ENCODE measurements around the gene DENND2A. TPM values are rescaled to one million over a fixed set of nuclear protein-coding genes. Genes with fewer than 3 reads are reported as not detected.
"Not testable (repeated sequence)": the region's sequence is repeated elsewhere in the genome, so short reads cannot be mapped to it uniquely, and the experiment has no call there.

Gene DENND2A
- total RNA-seq, 4 donors from 2014 or later = 2.0 to 10.9 (median 5.1) TPM

DNA sequence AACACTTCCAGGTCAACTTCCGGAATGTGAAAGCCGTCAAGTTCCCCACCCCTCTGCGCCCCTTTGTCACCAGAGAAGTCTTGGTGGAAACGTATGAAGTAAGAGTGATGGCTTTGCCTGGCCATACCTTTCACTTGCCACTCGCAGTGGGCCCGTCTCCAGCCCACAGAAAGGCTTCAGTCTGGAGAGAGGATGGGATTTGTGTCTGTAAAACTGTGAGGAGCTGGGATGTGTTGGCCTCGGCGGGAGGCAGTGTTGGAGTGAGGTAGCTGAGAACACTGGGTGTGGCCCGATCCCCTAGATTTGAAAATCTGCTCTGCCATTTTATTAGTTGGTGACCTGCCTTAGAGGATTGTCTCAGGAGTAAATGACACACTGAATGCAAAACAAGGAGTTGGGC lies 38.6 kb upstream of the DENND2A start:
- Histone ChIP-seq H3K4me3 (replicated peaks in 1 of 3) (no peak overlapping the region), H3K27me3 (no peaks in the 10 kb centered on the region), H3K27ac (no peak overlapping the region), H3K36me3 (peaks cover 6 to 11% of the 10 kb centered on the region in 2 donors), H3K9me3 (no peaks in the 10 kb centered on the region), H3K4me1 (peaks cover 16 to 17% of the 10 kb centered on the region in 2 donors)
- no peak for TF ChIP-seq POLR2A (IDR thresholded peaks at IDR 0.05)
- TF ChIP-seq, protein P1, sequence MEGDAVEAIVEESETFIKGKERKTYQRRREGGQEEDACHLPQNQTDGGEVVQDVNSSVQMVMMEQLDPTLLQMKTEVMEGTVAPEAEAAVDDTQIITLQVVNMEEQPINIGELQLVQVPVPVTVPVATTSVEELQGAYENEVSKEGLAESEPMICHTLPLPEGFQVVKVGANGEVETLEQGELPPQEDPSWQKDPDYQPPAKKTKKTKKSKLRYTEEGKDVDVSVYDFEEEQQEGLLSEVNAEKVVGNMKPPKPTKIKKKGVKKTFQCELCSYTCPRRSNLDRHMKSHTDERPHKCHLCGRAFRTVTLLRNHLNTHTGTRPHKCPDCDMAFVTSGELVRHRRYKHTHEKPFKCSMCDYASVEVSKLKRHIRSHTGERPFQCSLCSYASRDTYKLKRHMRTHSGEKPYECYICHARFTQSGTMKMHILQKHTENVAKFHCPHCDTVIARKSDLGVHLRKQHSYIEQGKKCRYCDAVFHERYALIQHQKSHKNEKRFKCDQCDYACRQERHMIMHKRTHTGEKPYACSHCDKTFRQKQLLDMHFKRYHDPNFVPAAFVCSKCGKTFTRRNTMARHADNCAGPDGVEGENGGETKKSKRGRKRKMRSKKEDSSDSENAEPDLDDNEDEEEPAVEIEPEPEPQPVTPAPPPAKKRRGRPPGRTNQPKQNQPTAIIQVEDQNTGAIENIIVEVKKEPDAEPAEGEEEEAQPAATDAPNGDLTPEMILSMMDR (IDR thresholded peaks at IDR 0.05) = no peak
- WGBS, 2 donors = 92 to 94% methylated on average over 9 of the region's 9 CpGs
- intact Hi-C loops (cut with DNase I) = loop anchor here (10.0 kb wide), 1 partner anchor 336 kb away; the partner anchor contains the start of gene MRPS33
- DNase-seq = no peak

DNA sequence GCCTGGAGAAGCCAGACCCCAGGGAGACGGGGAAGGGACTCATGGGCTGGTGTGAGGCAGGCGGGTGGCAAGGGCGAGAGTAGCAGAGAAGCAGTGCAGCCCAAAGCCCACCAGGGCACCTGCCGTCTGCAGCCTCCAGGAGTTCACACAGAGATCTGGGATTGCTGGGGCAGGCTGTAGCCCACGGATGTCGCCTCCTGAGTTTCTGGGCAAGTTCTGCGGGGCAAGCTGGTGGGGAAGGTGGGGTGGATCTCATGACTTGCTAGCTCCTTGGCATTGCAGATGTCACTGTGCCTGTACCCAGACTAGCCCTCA lies 38.2 kb upstream of the DENND2A start:
- Histone ChIP-seq H3K36me3 (peaks cover 6 to 11% of the 10 kb centered on the region in 2 donors), H3K27ac (no peak overlapping the region), H3K4me1 (peaks cover 21% of the 10 kb centered on the region in 2 donors), H3K27me3 (no peaks in the 10 kb centered on the region), H3K4me3 (replicated peaks in 1 of 3) (no peak overlapping the region), H3K9me3 (no peaks in the 10 kb centered on the region)
- intact Hi-C loops (cut with DNase I) = loop anchor here (10.0 kb wide), 1 partner anchor 336 kb away; the partner anchor contains the start of gene MRPS33
- TF ChIP-seq, protein P1 (IDR thresholded peaks at IDR 0.05) = no peak
- no peak for TF ChIP-seq POLR2A (IDR thresholded peaks at IDR 0.05)
- WGBS, 2 donors = 97% methylated on average over 6 to 7 of the region's 7 CpGs
- no peak for DNase-seq

DNA sequence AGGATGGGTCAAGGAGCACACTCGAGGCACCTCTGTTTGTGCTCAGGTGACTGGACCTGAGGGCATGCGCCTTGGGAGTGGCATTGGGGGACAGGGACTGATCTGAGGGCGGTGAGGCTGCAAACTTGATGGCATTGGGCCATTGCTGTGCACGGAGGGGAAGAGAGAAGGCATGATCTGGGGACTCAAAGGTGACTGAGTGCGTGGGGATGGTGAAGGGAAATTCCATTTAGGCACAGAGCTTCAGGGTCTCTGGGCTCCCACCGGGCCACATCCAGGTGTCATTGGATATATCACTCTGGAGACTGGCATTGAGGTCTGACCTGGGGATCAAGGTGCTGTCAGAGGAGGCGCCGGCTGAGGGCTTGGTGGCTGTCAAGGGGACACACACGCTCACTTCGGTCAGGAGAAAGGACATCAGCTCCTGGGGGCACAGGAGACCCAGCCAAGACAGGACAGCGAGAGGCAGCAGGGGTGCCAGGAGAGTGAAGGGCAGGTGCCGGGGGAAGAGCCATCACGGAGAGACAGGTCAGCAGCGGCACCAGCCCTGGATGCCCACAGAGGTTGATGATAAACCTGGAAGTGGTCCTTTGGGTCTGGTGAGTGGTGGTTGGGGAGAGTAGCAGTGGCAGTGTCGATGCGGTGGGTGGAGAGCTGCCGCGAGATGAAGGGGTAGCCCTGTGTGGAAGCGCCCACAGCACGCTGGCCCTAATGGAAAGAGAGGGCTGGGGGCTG lies 37.6 kb upstream of the DENND2A start:
- H3K36me3 ChIP-seq = peaks cover 6 to 11% of the 10 kb centered on the region in 2 donors
- no peak for TF ChIP-seq POLR2A (IDR thresholded peaks at IDR 0.05)
- H3K9me3 ChIP-seq = no peaks in the 10 kb centered on the region
- H3K27me3 ChIP-seq = no peaks in the 10 kb centered on the region
- H3K27ac ChIP-seq = no peak overlapping the region
- 94 to 95% methylated on average over 20 of the region's 20 CpGs for WGBS, 2 donors
- intact Hi-C loops (cut with DNase I) = loop anchor here (10.0 kb wide), 1 partner anchor 337 kb away; the partner anchor contains the start of gene MRPS33
- H3K4me1 ChIP-seq = peaks cover 23 to 24% of the 10 kb centered on the region in 2 donors
- DNase-seq = no peak
- no peak overlapping the region for H3K4me3 ChIP-seq (replicated peaks in 1 of 3)

DNA sequence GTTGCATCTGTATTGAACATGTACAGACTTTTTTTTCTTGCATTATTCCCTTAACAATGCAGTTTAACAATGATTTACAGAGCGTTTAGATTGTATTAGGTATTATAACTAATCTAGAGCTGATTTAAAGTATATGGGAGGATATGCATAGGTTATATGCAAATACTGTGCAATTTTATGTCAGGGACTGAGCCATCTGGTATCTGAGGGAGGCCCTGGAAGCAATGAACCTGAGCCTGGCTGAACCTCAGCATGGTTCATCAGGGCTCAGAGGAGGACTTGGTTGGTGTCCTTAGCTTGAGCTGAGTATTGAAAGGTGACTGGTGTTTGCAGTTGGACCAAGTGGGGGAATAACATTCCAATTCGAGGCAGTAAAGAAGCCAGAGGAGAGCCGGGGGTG lies 36.9 kb upstream of the DENND2A start:
- peaks cover 23 to 24% of the 10 kb centered on the region in 2 donors for H3K4me1 ChIP-seq
- H3K27ac ChIP-seq = no peak overlapping the region
- no peak for DNase-seq
- no peaks in the 10 kb centered on the region for H3K9me3 ChIP-seq
- H3K36me3 ChIP-seq = peaks cover 6 to 11% of the 10 kb centered on the region in 2 donors
- H3K4me3 ChIP-seq (replicated peaks in 1 of 3) = no peak overlapping the region
- no peaks in the 10 kb centered on the region for H3K27me3 ChIP-seq
- intact Hi-C loops (cut with DNase I) = loop anchor here (10.0 kb wide), 1 partner anchor 337 kb away; the partner anchor contains the start of gene MRPS33
- WGBS, 2 donors = 93 to 96% methylated on average over 3 of the region's 3 CpGs
- TF ChIP-seq, protein P1 (IDR thresholded peaks at IDR 0.05) = no peak
- no peak for TF ChIP-seq POLR2A (IDR thresholded peaks at IDR 0.05)

DNA sequence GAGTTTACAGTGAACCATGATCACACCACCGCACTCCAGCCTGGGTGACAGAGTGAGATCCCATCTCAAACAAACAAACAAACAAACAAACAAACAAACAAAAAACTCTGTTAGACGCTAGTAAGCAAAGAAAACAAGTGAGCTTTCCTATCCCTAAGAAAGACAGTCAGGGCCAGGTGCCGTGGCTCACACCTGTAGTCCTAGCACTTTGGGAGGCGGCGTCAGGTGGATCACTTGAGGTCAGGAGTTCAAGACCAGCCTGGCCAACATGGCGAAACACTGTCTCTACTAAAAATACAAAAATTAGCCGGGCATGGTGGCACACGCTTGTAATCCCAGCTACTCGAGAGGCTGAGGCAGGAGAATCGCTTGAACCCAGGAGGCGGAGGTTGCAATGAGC lies 36.3 kb upstream of the DENND2A start:
- intact Hi-C loops (cut with DNase I) = loop anchor here (10.0 kb wide), 1 partner anchor 338 kb away; the partner anchor contains the start of gene MRPS33
- DNase-seq; H3K4me3 ChIP-seq (replicated peaks in 1 of 3); H3K27me3 ChIP-seq; H3K9me3 ChIP-seq; H3K27ac ChIP-seq: not testable (repeated sequence)
- WGBS, 2 donors = 94 to 99% methylated on average over 11 of the region's 11 CpGs
- Histone ChIP-seq H3K36me3 (peaks cover 3 to 11% of the 10 kb centered on the region in 2 donors), H3K4me1 (peaks cover 23 to 27% of the 10 kb centered on the region in 2 donors)

DNA sequence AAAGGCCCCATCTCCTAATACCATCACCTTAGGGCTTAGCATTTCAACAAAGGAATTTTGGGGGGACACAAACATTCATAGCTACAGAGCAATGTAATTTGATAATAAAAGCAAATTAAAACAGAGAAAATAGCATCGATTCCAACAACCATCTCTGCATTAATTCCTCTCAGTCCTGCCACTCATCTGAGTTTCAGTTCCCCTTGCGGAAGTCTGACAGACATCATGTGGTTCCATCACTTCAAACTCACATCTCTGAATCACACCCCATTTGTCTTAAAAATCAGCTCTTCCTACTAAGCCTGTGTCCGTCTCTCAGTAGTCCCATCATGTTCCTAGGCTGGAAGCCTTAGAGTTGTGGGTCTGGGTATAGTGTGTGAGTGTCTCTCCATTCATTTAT lies 35.7 kb upstream of the DENND2A start:
- TF ChIP-seq, protein P1 (IDR thresholded peaks at IDR 0.05) = no peak
- Histone ChIP-seq H3K9me3 (no peaks in the 10 kb centered on the region), H3K36me3 (peaks cover 0 to 11% of the 10 kb centered on the region in 2 donors), H3K27me3 (no peaks in the 10 kb centered on the region), H3K4me3 (replicated peaks in 1 of 3) (no peak overlapping the region), H3K27ac (no peak overlapping the region), H3K4me1 (peaks cover 23 to 27% of the 10 kb centered on the region in 2 donors)
- WGBS, 2 donors = 90 to 92% methylated on average over 3 of the region's 3 CpGs
- no peak for DNase-seq
- intact Hi-C loops (cut with DNase I) = loop anchor here (10.0 kb wide), 1 partner anchor 338 kb away; the partner anchor contains the start of gene MRPS33

All from thyroid gland (tissue), 4 donors.